Astrocyte (in vitro differentiated cells and primary cell): ENCODE measurements around the gene ART3. TPM values are rescaled to one million over a fixed set of nuclear protein-coding genes. Genes with fewer than 3 reads are reported as not detected.

Source experiments
- DNase-seq: peaks from one replicate; pipeline ENCODE4 v3.0.0-alpha.2; 2010; ENCODE audit warnings: low read depth
- FAIRE-seq: peaks from 2 replicates; lab custom pipeline; 2011; peaks lifted over from hg19 to GRCh38; lab: Jason Lieb, UNC
- H2AFZ ChIP-seq: 2 replicates; pipeline ENCODE4 v1.6.0; 2012; ENCODE audit warnings: low read depth, low read length, inconsistent platforms
- H3K27ac ChIP-seq: 2 replicates; pipeline ENCODE4 v1.5.1; 2011; ENCODE audit warnings: low read depth, low read length, inconsistent platforms
- H3K27me3 ChIP-seq: 2 replicates; pipeline ENCODE4 v1.6.0; 2011; ENCODE audit warnings: low read length, inconsistent platforms; ENCODE audit not compliant: insufficient read depth
- H3K36me3 ChIP-seq: 2 replicates; pipeline ENCODE4 v1.5.1; 2011; ENCODE audit warnings: low read length, inconsistent platforms; ENCODE audit not compliant: insufficient read depth
- H3K4me1 ChIP-seq: 2 replicates; pipeline ENCODE4 v1.5.1; 2011; ENCODE audit warnings: low read length, inconsistent platforms; ENCODE audit not compliant: insufficient read depth
- H3K4me2 ChIP-seq: 2 replicates; pipeline ENCODE4 v1.6.0; 2012; ENCODE audit warnings: low read length, inconsistent platforms
- H3K4me3 ChIP-seq: 2 replicates; pipeline ENCODE4 v1.5.1; 2011; ENCODE audit warnings: low read depth, mild to moderate bottlenecking, low read length, inconsistent platforms; ENCODE audit not compliant: insufficient read depth
- H3K79me2 ChIP-seq: 2 replicates; pipeline ENCODE4 v1.6.0; 2012; ENCODE audit warnings: mild to moderate bottlenecking, low read length, inconsistent platforms; ENCODE audit not compliant: insufficient read depth
- H3K9ac ChIP-seq: 2 replicates; pipeline ENCODE4 v1.6.0; 2012; ENCODE audit warnings: mild to moderate bottlenecking, low read length, inconsistent platforms
- H3K9me3 ChIP-seq: 2 replicates; pipeline ENCODE4 v1.5.1; 2012; ENCODE audit warnings: low read depth, mild to moderate bottlenecking, low read length, inconsistent platforms; ENCODE audit not compliant: insufficient read depth
- H4K20me1 ChIP-seq: 2 replicates; pipeline ENCODE4 v1.6.0; 2012; ENCODE audit warnings: low read length, inconsistent platforms; ENCODE audit not compliant: insufficient read depth
- H3K27ac Mint-ChIP-seq: one replicate; pipeline ENCODE4 v1.8.0; 2021; ENCODE audit warnings: mild to moderate bottlenecking, mixed read lengths; ENCODE audit not compliant: unreplicated experiment
- H3K27me3 Mint-ChIP-seq: one replicate; pipeline ENCODE4 v1.8.0; 2021; ENCODE audit warnings: low read depth, mixed read lengths; ENCODE audit not compliant: unreplicated experiment
- H3K36me3 Mint-ChIP-seq: one replicate; pipeline ENCODE4 v1.8.0; 2021; ENCODE audit warnings: low read depth, mixed read lengths; ENCODE audit not compliant: unreplicated experiment
- H3K4me1 Mint-ChIP-seq: one replicate; pipeline ENCODE4 v1.8.0; 2021; ENCODE audit warnings: low read depth, mixed read lengths; ENCODE audit not compliant: unreplicated experiment
- H3K4me3 Mint-ChIP-seq: one replicate; pipeline ENCODE4 v1.8.0; 2021; ENCODE audit warnings: mild to moderate bottlenecking, moderate library complexity, mixed read lengths; ENCODE audit not compliant: unreplicated experiment
- H3K9me3 Mint-ChIP-seq: one replicate; pipeline ENCODE4 v1.8.0; 2021; ENCODE audit warnings: mild to moderate bottlenecking, mixed read lengths; ENCODE audit not compliant: unreplicated experiment
- CTCF ChIP-seq: IDR thresholded peaks from 2 replicates; pipeline ENCODE4 v1.5.1; 2011; ENCODE audit warnings: low read depth, mild to moderate bottlenecking, inconsistent platforms, low read length, moderate library complexity; ENCODE audit not compliant: insufficient read depth
- EZH2 ChIP-seq: IDR thresholded peaks from 2 replicates; pipeline ENCODE4 v1.6.1; 2012; ENCODE audit warnings: mild to moderate bottlenecking, low read length, inconsistent platforms; ENCODE audit not compliant: insufficient read depth
- total RNA-seq: library from RNA; stranded (reverse); gene quantifications from 2 replicates; pipeline ENCODE4 v1.2.1, GENCODE V29; 2021

Gene ART3
- total RNA-seq, 1 donor from 2014 or later = not detected

GRCh38 chr4:76156635-76157034, 82.1 kb downstream of the ART3 start:
- Histone ChIP-seq H3K9ac (no peak overlapping the region), H3K79me2 (no peaks in the 10 kb centered on the region), H3K27ac (no peak overlapping the region), H4K20me1 (no peaks in the 10 kb centered on the region), H3K36me3 (peaks cover 5% of the 10 kb centered on the region), H3K4me3 (no peak overlapping the region), H3K4me2 (no peak overlapping the region), H2AFZ (no peak overlapping the region), H3K9me3 (no peaks in the 10 kb centered on the region), H3K4me1 (no peaks in the 10 kb centered on the region), H3K27me3 (no peaks in the 10 kb centered on the region)
- no peak overlapping the region for H3K4me3 Mint-ChIP-seq
- no peaks in the 10 kb centered on the region for H3K4me1 Mint-ChIP-seq
- no peak for TF ChIP-seq CTCF
- TF ChIP-seq EZH2 = no peak
- H3K27me3 Mint-ChIP-seq = no peaks in the 10 kb centered on the region
- peaks cover 13% of the 10 kb centered on the region for H3K36me3 Mint-ChIP-seq
- H3K27ac Mint-ChIP-seq = no peak overlapping the region
- DNase-seq (no peak), FAIRE-seq (no peak)
- H3K9me3 Mint-ChIP-seq = peaks cover 3% of the 10 kb centered on the region

GRCh38 chr4:76160355-76160754, 85.8 kb downstream of the ART3 start:
- Histone ChIP-seq H3K9ac (no peak overlapping the region), H3K4me2 (no peak overlapping the region), H3K4me3 (no peak overlapping the region), H4K20me1 (no peaks in the 10 kb centered on the region), H3K27me3 (no peaks in the 10 kb centered on the region), H2AFZ (no peak overlapping the region), H3K36me3 (peaks cover 14% of the 10 kb centered on the region), H3K4me1 (no peaks in the 10 kb centered on the region), H3K27ac (no peak overlapping the region), H3K79me2 (no peaks in the 10 kb centered on the region), H3K9me3 (no peaks in the 10 kb centered on the region)
- FAIRE-seq (no peak), DNase-seq (no peak)
- Mint-ChIP-seq H3K4me3 (no peak overlapping the region), H3K27ac (no peak overlapping the region), H3K27me3 (no peaks in the 10 kb centered on the region), H3K36me3 (peaks cover 24% of the 10 kb centered on the region), H3K4me1 (no peaks in the 10 kb centered on the region), H3K9me3 (no peaks in the 10 kb centered on the region)
- TF ChIP-seq CTCF = no peak
- TF ChIP-seq EZH2 = no peak

Other genes starting within 250 kb of the ART3 start
- not detected in 2 replicates for gene PPEF2, start 172.3 kb upstream of the ART3 start, total RNA-seq
- 13.5 and 15.9 TPM in 2 replicates for gene NAAA, start 133.7 kb upstream of the ART3 start, total RNA-seq
- gene SDAD1, start 83.8 kb upstream of the ART3 start, total RNA-seq = 58.2 and 59.1 TPM in 2 replicates
- not detected in 2 replicates for gene CXCL9, start 67.2 kb upstream of the ART3 start, total RNA-seq
- 12.9 and 16.6 TPM in 2 replicates for gene CXCL10, start 51.2 kb upstream of the ART3 start, total RNA-seq
- gene CXCL11, start 38.6 kb upstream of the ART3 start, total RNA-seq = 5.8 and 7.6 TPM in 2 replicates
- 30.4 and 34.2 TPM in 2 replicates for gene NUP54, start 73.7 kb downstream of the ART3 start, total RNA-seq
- gene SCARB2, start 139.1 kb downstream of the ART3 start, total RNA-seq = 172 and 211 TPM in 2 replicates
- gene FAM47E, start 177.0 kb downstream of the ART3 start, total RNA-seq = 0.54 and 0.84 TPM in 2 replicates
- gene STBD1, start 232.0 kb downstream of the ART3 start, total RNA-seq = 7.2 and 9.7 TPM in 2 replicates